Common myeloid progenitor, CD34-positive (primary cell): ENCODE results near the gene PLA2R1.

Experiments used
- CTCF ChIA-PET: fragments of 350-600 bp; sonication (Branson Sonifier 250); formaldehyde crosslinking; loops from one replicate; lab custom pipeline; 2021; ENCODE audit warnings: antibody characterized with exemption; lab: Charles Lee
- POLR2A ChIA-PET: fragments of 350-600 bp; sonication (Branson Sonifier 250); formaldehyde crosslinking; loops from one replicate; lab custom pipeline; 2021; ENCODE audit warnings: antibody characterized with exemption; lab: Charles Lee
- DNase-seq, 3 donors: peaks; one replicate each; pipeline versions ENCODE4 v3.0.0 to v3.0.0-alpha.2; 2013
- H3K27ac ChIP-seq, 2 experiments: 1 replicate in 1 of 2; 2 replicates in 1 of 2; pipeline ENCODE4 v1.7.0; 2013; ENCODE audit warnings: inconsistent platforms in 2 of 2, low read length in 2 of 2, mild to moderate bottlenecking in 2 of 2, low read depth in 1 of 2, moderate library complexity in 1 of 2; ENCODE audit not compliant: severe bottlenecking in 2 of 2, insufficient read depth in 1 of 2, poor library complexity in 1 of 2
- H3K27me3 ChIP-seq, 5 experiments: replicated peaks in 2 of 5; 1 replicate in 3 of 5; 2 replicates in 2 of 5; pipeline versions ENCODE4 v1.6.1 to v1.7.0; 2013; ENCODE audit warnings: low read length in 4 of 5, mild to moderate bottlenecking in 2 of 5, moderate library complexity in 2 of 5, inconsistent platforms in 1 of 5; ENCODE audit not compliant: insufficient read depth in 5 of 5, control insufficient read depth in 4 of 5
- H3K36me3 ChIP-seq, 4 experiments: 1 replicate in 2 of 4; 2 replicates in 2 of 4; pipeline versions ENCODE4 v1.6.1 to v1.7.0; 2013; ENCODE audit warnings: low read length in 3 of 4, control low read depth in 1 of 4, mild to moderate bottlenecking in 1 of 4; ENCODE audit not compliant: control insufficient read depth in 4 of 4, insufficient read depth in 4 of 4
- H3K4me1 ChIP-seq, 4 experiments: 1 replicate in 3 of 4; 2 replicates in 1 of 4; pipeline versions ENCODE4 v1.6.1 to v1.7.1; 2013; ENCODE audit warnings: low read length in 3 of 4, mild to moderate bottlenecking in 3 of 4, control low read depth in 1 of 4, inconsistent platforms in 1 of 4, moderate library complexity in 1 of 4; ENCODE audit not compliant: control insufficient read depth in 4 of 4, insufficient read depth in 4 of 4; ENCODE audit errors: control extremely low read depth in 1 of 4
- H3K4me3 ChIP-seq, 7 experiments: 1 replicate in 4 of 7; 2 replicates in 3 of 7; pipeline versions ENCODE4 v1.5.1 to v1.7.0; 2013; ENCODE audit warnings: mild to moderate bottlenecking in 7 of 7, low read length in 6 of 7, moderate library complexity in 6 of 7, inconsistent platforms in 2 of 7, low read depth in 2 of 7, control low read depth in 1 of 7; ENCODE audit not compliant: insufficient read depth in 4 of 7, control insufficient read depth in 1 of 7; ENCODE audit errors: extremely low read depth in 1 of 7
- H3K9me3 ChIP-seq, 5 experiments: 1 replicate in 4 of 5; 2 replicates in 1 of 5; pipeline versions ENCODE4 v1.6.1 to v1.7.1; 2013; ENCODE audit warnings: low read length in 4 of 5, mild to moderate bottlenecking in 2 of 5, inconsistent platforms in 1 of 5, low read depth in 1 of 5, moderate library complexity in 1 of 5; ENCODE audit not compliant: control insufficient read depth in 4 of 5, insufficient read depth in 2 of 5; ENCODE audit errors: control extremely low read depth in 1 of 5
- WGBS: methylation state at CpG from one replicate; pipeline ENCODE4 v1.1.5; 2013; ENCODE audit not compliant: insufficient coverage; 5-methylcytosine and 5-hydroxymethylcytosine counted together

PLA2R1 gene

DNA sequence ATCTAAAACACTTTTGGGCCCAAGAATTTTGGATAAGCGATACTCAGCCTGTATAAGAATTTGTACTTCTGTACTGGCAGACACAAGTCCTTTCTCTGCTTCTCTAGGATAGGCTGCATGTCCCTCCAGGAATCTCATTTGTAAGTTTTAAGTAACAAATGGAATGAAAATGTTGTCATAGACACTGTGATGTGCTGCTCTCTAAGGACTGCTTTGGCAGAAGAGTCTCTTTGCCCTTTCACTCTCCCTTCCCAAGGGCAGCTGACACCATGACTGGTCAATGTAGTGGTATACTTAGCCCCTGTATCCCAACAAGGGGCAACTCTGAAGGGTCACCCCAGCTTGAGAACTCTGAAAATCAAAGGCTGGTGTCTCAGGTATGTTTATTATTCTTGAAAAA is 27.3 kb downstream of the PLA2R1 start:
- H3K36me3 ChIP-seq, result no peaks in the 10 kb centered on the region
- WGBS, result no CpG with 5 or more reads among the region's 1 CpG
- ChIA-PET CTCF (no interaction called here), POLR2A (no interaction called here)
- H3K9me3 ChIP-seq, result no peaks in the 10 kb centered on the region
- no peaks in the 10 kb centered on the region for H3K27me3 ChIP-seq
- no peak overlapping the region for H3K27ac ChIP-seq
- H3K4me1 ChIP-seq, result peaks cover 0 to 4% (median 2%) of the 10 kb centered on the region in 4 experiments
- H3K4me3 ChIP-seq, result no peak overlapping the region
- no peak for DNase-seq

DNA sequence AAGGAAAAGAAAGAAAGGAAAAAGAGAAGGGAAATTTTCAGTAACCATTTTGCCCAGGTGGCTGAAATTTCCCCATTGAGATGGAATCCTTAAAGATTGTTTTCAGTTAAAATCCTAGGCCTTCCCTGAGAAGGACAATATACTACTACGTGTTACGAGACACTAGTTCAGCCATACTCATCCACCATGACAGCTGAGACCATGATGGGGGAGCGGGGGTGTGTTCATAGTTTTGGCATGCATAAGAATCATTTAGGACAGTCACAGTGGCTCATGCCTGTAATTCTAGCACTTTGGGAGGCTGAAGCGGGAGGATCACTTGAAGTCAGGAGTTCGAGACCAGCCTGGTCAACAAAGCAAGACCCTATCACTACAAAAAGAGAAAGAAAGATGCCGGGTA is 28.0 kb downstream of the PLA2R1 start:
- Histone ChIP-seq H3K36me3 (no peaks in the 10 kb centered on the region), H3K9me3 (no peaks in the 10 kb centered on the region), H3K4me1 (peaks cover 0 to under 1% (median 0%) of the 10 kb centered on the region in 4 experiments), H3K27ac (no peak overlapping the region), H3K4me3 (no peak overlapping the region), H3K27me3 (no peaks in the 10 kb centered on the region)
- ChIA-PET POLR2A (no interaction called here), CTCF (no interaction called here)
- WGBS, result 100% methylated on average over 5 of the region's 6 CpGs
- no peak for DNase-seq

DNA sequence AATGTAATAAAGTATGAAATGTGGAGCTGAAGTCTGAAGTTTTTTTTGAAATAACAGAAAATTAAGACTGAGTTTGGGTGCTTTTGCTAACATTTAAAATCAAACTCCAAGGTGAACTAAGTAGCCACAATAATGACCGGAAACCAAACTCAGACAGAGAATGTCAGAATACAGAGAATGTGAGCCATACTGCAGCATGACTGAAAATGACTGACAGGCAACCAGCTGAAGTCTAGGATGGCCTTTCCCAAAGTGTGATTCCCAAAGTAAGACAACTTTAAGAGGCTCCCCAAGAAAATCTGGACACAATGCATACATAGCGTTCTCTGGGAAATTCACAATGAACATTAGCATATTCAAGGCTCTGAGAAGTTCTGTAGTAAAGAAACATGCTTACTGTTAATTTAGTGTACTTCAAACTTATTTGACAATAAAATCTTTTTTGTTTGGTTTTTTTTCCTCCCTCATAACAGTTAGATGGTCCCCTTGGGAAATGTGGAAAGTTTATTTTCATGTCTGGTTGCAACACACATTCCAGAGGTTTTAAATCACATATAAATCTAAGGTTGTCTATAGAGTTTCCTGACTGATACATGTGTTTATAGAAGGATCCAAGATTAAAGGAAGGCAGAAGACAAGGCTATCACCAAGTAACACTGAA is 28.6 kb downstream of the PLA2R1 start:
- Histone ChIP-seq H3K27ac (no peak overlapping the region), H3K4me1 (no peaks in the 10 kb centered on the region), H3K36me3 (no peaks in the 10 kb centered on the region), H3K4me3 (no peak overlapping the region), H3K9me3 (no peaks in the 10 kb centered on the region), H3K27me3 (no peaks in the 10 kb centered on the region)
- CTCF ChIA-PET, result no interaction called here
- DNase-seq, result no peak
- WGBS, result 100% methylated on average over 1 of the region's 2 CpGs
- POLR2A ChIA-PET, result no interaction called here

DNA sequence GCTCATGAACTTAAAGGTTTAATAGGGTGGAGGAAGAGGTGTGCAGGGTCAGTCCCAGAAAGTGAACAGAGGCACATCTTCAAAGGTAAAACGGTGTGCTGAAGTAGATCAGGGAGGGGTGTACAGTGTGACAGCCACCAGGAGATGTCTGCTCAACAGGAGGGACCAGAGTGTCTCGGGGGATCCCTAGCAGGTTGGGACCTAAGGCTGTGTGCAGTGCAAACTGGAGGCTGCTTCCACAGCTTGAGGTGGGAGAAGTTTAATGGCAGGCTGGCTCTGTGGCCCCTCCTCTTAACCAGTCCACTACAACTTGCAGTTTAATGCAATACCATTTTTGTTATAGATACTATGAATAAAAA is 33.2 kb downstream of the PLA2R1 start:
- CTCF ChIA-PET, result interaction anchor here (2.0 kb wide), 1 partner anchor 17 kb away, joined by 6 read pairs; no protein-coding TSS in a partner anchor
- POLR2A ChIA-PET, result no interaction called here

DNA sequence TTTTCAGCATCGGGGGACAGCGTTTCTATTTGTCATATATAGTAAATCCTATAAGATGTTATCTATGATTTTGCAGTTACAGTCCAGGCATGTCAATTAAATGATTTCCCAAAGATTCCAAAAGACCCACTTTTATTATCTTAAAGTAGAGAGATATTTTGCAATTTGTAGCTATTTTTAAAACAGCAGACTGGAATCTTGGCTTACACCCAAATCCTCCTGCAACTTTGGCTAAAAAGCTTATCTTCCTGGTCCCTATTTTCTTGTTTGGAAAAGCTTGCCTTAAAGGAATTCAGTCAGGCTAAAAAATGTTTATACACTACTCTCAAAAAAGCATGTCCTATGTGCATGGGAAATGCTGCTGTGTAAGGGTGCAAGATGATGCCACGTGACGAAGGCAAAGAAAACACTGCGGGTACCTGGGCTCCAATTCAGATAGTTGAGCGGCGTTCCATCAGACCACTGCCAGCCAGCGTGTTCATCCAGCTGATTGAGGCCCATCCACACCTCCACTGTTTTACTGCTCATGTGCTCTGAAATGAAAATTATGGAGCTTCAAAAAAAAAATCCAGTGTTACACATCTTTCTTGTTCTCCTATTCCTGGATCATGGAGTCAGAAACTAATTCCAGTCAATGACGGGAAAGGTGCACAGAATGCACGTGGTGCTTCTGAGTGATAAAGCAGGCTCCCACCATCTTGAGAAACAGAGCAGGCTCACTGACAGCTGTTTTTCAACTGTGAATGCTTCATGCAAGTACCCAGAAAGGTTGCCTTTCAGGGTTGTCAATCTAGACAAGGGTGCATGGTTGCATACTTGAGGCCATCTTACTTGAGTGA is 33.8 kb downstream of the PLA2R1 start:
- ChIA-PET POLR2A (no interaction called here), CTCF (interaction anchor here (2.0 kb wide), 1 partner anchor 17 kb away, joined by 6 read pairs; no protein-coding TSS in a partner anchor)
- Histone ChIP-seq H3K4me3 (no peak overlapping the region), H3K27me3 (no peaks in the 10 kb centered on the region), H3K4me1 (no peaks in the 10 kb centered on the region), H3K36me3 (no peaks in the 10 kb centered on the region), H3K9me3 (no peaks in the 10 kb centered on the region), H3K27ac (no peak overlapping the region)
- DNase-seq, result no peak
- WGBS, result 97% methylated on average over 8 of the region's 10 CpGs

More for the DNA sequence above, 33.2 kb downstream of the PLA2R1 start:
- H3K4me1 ChIP-seq, result no peaks in the 10 kb centered on the region
- H3K9me3 ChIP-seq, result no peaks in the 10 kb centered on the region
- no CpG with 5 or more reads among the region's 2 CpGs for WGBS
- no peak overlapping the region for H3K4me3 ChIP-seq
- DNase-seq, result no peak
- no peak overlapping the region for H3K27ac ChIP-seq
- H3K36me3 ChIP-seq, result no peaks in the 10 kb centered on the region
- H3K27me3 ChIP-seq, result no peaks in the 10 kb centered on the region

DNA sequence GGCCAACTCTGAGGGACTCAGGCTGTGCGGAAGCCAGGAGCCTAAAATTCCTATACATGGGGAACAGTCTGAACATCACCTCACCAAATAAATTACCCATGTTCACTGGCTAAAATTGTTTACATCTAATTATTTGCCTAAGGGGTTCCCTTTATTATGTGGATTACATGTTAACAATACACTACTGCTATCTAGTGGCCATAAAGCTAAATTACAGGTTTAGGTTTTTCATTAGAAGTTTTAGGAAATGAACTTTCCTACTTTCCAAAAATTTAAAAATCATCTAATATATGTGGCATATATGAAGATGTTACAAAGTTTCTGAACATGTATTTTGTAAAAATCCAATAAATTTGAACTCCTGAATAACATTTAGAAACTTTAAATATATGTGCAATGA is 40.3 kb downstream of the PLA2R1 start:
- ChIA-PET POLR2A (no interaction called here), CTCF (interaction anchor here (0.7 kb wide), 1 partner anchor 10 kb away, joined by 3 read pairs; no protein-coding TSS in a partner anchor)
- Histone ChIP-seq H3K4me1 (no peaks in the 10 kb centered on the region), H3K27ac (no peak overlapping the region), H3K36me3 (no peaks in the 10 kb centered on the region), H3K9me3 (peaks cover 0 to 5% (median 0%) of the 10 kb centered on the region in 5 experiments), H3K27me3 (no peaks in the 10 kb centered on the region), H3K4me3 (no peak overlapping the region)
- no CpG with 5 or more reads among the region's 1 CpG for WGBS
- DNase-seq, result peak in 2 of 3 donors; percentile 9 to 15
